GM20431 (cell line): Measurements from ENCODE around the gene CYP46A1.

Experiments used
- in situ Hi-C: fragments of 300-500 bp; cut with MseI, MboI; formaldehyde crosslinking; loops from one replicate; pipeline ENCODE4 v1.15.0; 2020; ENCODE audit warnings: low sequenced_read_pairs; ENCODE audit not compliant: unreplicated experiment

Gene CYP46A1

DNA sequence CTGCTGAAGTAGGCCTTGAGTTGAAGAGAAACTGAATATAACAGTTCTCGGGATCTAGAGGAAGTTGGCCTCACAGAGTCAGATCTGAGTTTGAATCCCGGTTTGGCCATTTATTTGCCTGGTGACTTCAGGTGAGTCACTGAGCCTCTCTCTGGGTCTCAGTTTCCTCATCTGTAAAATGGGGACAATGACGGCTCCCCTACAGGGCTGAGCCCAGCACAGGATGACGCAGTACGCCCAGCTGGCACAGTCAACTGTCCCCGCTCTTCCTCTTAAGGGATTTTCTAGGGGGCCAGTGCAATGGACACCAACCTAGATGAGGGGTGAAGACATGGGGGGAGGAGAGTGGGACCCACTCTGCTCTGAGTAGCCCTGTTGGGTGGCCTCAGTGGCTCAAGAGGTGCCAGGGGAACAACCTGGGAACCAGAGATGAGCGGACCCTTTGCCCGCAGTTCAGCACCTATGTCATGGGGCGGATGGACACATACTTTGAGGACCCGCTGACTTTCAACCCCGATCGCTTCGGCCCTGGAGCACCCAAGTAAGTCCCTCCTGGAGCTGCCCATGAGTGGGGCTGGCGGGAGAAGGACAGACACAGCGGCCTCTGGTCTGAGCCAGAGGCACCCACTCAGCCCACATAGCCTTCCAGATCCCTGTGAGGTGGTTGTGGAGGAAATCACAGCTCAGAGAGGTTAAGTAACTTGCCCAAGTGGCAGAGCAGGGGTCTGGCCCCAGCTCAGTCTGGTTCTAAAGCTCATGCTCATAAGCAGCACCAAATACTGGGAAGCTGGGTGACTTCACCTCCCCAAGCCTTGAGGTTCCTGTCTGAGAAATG is 41.1 kb downstream of the CYP46A1 start:
- in situ Hi-C loops: no loop called here

DNA sequence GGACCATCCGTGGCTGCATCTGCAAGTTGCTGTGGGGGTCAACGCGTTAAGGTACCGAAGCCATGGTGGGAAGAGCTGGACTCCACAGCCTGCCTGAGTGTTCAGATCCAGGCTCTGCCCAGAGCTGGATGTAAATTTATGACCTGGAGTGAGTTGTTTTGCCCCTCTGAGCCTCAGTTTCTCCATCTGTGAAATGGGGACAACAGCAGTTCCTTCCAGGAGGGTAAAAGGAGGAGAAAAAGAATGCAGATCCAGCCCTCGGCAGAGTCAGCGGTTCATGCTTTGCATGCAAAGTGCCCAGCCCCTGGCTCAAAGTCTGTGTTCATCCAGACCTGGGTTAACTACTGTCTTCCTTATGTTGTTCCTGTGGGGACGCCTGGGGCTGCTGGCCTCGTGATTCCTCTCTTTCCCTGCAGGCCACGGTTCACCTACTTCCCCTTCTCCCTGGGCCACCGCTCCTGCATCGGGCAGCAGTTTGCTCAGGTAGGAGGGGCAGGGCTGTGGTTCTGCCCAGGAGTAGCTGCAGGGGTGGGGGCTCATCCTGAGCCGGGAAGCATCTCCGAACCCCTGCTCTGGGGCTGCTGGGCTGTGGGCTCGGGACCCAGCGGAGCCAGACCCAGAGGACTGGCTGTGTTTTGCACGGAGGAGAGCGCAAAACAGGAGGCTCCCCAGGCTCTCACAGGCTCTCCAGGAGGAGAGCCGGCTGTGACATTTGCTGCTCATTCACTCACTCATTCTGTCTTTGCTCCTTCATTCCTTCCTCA is 41.9 kb downstream of the CYP46A1 start:
- in situ Hi-C loops: no loop called here

DNA sequence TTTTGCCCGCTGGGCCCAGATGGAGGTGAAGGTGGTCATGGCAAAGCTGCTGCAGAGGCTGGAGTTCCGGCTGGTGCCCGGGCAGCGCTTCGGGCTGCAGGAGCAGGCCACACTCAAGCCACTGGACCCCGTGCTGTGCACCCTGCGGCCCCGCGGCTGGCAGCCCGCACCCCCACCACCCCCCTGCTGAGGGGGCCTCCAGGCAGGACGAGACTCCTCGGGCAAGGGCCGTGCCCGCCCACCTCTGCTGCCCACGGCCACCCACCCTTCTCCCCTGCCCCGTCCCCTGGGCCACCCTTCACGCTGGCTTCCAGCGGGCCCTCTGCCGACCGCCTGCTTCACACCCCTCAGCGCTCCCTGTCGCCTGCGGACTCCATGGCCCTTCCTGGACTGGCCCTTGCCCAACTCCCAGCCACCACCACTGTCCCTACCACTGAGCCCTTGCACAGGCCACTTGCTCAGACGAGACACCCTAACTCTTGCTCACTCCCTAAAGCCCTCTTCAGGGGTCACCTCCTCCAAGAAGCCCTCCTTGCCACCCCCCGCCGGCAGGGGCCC is 42.5 kb downstream of the CYP46A1 start:
- in situ Hi-C loops: no loop called here

DNA sequence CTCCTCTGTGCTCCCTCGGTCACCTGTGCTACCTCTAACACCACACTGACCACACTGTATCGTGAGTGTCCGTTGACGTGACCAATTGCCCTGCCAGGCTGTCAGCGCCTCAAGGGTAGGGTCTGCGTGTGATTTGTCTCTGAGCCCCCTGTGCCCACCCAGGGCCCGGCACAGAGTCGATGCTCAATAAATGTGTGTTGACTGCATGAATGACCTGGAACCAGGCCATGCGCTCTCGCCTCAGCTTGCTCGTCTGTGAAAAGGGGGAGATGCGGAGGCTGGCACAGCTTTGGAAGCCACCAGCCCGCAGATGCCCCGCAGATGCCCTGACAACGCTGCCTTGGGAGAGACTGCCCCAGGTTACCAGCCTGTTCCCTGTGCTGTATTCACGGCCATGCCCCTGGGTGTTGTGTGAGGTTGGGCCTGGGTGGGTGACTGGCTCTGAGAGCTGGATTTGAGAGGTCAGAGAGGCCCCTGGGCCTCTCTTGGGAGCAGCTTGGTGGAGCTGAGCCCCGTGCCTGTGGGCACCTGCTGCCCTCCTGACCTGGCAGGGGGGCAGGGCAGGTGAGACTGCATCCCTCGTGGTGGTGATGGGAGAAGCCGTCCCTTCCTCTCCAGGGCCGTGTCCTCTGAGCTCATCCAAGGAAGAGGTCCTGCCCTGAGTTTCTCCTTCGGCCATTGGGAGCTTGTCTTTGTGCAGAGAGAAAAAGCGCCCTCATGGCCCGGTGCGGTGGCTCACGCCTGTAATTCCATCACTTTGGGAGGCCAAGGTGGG is 43.2 kb downstream of the CYP46A1 start:
- in situ Hi-C loops: no loop called here

DNA sequence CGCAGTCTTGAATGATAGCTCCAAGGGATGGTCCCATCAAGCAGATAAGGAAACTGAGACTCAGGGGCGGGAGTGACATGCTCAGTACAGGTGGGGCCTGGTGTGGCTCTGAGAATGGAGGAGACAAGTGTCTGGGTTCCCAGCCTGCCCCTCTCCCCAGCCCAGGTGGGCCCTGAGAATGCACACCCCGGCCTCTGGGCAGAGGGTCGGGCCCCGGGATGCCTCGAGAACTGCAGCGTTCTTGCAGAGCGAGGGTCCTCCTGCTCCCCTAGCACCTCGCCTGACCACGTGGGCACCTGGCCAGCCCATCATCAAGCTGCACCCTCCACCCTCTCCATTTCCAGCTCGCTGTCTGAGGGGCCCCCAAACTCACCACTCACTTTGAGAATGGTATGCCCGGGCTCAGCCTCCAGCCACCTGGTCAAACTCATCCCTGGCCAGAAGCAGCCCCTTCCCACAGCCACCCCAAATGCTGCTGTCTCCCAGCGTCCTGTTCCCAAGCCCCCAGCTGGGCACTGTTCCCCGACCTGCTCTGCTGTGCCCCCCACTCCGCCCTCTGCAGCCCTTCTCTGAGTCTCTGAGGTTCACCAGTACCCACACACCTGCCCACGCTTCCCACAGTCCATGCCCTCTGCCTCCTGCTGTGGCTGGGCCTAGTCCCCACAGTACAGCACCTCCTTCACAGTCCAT is 44.3 kb downstream of the CYP46A1 start:
- in situ Hi-C loops: no loop called here

DNA sequence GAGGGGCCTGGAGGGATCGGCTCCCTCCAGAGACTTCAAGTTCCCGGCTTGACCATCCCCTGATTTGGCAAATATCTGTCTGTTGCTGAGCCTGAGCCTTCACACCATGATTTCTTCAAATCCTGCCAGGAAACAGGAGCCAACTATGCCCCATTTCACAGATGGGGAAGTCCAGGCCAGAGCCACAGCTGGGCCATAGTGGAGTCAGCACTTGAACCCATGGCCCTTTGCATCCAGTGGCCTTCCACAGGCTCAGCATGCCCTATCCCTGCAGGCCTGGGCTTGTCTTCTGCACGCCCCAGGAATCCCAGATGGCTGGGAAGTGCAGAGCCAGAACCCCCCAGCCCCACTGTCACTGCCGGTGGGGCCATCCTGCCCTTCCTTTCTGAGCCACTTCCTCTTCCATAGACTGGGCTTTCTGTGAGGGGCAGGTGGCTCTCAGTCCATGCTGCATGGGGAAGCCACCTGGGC is 44.9 kb downstream of the CYP46A1 start:
- in situ Hi-C loops: no loop called here

DNA sequence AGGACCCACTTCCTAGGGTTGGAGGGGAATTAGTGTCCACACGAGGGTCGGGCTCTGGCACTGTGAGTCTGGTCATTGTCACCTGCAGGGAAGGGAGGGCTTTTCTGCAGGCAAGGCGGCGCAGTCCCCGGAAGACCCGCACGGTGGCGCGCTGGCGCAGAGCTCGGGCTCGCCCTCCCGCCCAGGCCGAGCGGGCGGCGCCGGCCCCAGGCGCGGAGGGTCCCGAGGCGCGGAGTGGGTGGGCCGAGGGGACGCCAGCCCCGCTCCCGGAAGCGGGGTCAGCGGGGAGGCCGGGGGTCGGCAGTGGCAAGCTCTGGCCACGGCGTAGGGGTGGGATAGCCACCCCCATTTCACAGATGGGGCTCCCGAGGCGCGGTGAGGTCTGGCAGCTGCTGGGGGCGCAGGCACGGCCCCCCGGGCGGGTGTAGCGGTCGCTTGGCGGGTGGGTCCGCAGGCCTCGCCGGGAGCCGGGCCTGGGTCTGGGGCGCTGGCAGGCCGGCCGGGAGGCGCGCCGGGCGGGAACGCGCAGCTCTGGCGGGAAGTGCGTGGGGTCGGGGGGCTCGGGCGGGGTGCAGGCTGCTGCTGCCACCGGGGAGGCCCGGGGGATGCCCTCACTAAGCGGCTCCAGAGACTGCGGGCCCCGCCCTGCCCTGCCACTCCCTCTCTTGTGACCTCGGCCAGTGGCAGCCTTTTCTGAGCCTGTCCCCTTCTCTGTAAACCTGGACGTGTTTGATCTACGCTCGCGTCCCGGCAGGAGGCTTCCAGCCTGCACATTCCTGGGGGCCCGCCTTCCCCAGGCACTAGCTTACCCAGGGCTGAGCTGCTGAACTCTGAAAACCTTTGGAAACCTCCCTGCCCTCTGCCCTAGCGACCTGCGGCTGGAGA is 46.1 kb downstream of the CYP46A1 start:
- in situ Hi-C loops: loop anchor here (10.0 kb wide), 1 partner anchor 155 kb away; no protein-coding TSS in a partner anchor

DNA sequence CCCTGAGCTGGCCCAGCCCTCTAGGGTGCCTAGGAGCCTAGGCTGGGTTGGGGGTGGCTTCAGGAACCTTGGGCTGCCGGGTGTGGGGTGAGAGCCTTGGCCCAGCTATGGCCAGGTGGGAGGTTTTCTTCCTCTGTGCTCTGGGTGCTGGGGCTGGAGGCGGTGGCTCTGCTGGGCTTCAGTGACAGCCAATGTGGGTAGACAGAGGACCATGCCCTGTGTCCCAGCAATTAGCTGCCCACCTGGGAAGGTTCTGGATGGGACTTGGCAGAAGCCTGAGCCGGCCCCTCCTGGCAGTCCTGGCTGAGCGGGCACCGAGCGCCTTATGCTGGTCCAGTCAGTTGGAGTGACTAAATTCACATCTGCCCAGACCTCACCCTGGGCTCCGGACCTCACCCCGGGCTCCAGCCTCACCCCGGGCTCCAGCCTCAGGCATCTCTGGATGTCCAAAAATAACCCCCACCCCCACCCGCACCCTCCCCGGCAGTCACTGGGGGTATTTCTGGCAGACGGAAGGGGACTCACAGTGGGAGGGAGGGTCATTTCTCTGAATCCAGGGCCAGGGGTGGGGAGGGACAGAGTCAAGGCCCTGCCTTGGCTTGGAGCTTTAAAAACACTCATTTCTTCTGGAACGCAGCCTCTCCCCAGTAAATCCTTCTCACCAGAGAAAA is 46.9 kb downstream of the CYP46A1 start:
- in situ Hi-C loops: loop anchor here (10.0 kb wide), 1 partner anchor 154 kb away; no protein-coding TSS in a partner anchor

DNA sequence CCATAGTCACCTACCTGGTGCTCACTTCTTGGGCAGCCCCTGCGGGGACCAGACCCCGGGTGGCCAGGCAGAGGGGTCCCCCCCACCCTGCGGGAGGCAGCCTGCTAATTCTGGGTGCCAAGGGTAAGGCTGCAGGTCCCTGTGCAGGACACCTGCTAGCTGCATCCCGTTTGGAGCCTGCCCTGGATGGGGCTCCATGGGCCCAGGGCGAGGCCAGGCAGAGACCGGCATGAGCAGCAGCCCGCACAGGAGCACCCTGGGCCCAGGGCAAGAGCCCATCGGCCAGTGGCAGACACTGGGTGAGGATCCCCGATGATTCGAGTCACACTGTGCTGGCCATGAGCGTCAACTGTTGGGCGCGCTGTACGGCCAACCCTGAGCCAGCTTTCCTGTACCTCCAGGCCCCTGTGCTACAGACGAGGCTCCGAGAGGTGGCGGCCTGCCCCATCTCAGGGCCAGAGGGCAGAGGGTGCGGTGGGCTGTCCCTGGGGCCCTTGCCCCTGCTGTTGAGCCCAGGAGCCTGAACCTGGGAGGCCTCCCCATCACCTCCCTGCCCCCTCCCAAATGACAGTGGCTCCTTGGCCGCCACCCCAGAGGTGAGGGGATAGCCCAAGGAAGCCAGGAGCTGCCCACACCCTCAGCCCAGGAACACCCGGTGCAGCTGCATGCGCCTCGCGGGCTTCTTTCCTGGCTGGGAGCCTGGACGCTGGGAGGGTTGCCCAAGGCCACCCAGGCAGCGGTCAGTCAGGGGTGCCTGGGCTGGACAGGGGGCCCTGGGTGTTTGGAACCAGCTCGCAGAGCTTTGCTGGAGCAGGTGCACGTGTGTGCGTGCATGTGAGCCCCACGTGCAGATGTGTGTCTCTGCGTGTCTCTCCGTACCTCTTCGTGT is 47.7 kb downstream of the CYP46A1 start:
- in situ Hi-C loops: loop anchor here (10.0 kb wide), 1 partner anchor 153 kb away; no protein-coding TSS in a partner anchor

DNA sequence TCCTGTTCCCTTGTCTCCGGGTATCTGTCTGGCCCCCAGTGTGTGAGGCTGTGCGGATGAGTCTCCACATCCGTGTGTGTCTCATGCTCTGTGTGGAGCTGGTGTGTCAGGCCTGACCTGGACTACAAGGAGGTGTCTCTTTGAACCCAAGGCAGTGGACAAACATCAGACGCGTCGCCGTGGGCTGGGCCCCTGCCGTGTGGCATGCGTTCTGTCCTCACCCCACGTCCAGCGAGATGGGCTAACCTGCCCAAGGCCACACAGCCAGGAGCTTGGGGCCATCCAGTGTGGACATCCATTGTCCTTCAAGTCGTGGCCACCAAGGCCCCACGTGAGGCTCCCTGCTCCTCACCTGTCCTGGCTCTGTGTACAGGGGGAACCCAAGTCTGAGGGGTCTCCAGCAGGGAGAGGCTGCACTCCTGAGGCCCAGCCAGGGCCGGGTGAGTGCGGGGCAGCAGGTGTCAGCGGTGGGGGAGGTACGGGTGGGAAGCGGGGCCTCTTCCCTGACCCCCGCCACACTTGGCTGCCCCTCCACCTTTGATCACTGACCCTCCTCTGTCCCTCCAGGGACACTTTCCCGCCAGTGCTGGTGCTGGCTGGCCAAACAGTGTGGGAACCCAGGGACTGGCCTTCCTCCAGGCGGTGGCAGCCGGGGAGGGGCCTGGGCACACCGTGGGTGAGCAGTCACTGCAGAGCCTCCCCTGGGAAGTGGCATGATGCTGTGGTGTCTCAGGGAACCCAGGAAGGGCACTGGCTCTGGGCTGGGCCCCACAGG is 48.5 kb downstream of the CYP46A1 start:
- in situ Hi-C loops: loop anchor here (10.0 kb wide), 1 partner anchor 152 kb away; no protein-coding TSS in a partner anchor

DNA sequence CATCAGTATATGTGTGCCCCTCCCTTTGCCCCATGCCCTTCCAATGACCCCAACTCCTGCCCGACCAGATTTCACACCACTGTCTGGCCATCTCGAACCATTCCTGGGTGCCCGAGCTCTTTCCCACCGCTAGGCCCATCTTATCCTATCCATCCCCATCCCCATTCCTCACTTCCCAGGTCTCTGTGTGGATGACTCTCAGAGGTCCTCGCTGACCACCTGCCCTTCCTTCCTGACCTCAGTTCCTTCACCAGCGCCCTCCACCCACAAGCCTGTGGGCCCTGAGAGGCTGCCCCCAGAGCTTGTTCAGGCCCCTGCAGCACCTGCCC is 49.1 kb downstream of the CYP46A1 start:
- in situ Hi-C loops: loop anchor here (10.0 kb wide), 1 partner anchor 152 kb away; no protein-coding TSS in a partner anchor

DNA sequence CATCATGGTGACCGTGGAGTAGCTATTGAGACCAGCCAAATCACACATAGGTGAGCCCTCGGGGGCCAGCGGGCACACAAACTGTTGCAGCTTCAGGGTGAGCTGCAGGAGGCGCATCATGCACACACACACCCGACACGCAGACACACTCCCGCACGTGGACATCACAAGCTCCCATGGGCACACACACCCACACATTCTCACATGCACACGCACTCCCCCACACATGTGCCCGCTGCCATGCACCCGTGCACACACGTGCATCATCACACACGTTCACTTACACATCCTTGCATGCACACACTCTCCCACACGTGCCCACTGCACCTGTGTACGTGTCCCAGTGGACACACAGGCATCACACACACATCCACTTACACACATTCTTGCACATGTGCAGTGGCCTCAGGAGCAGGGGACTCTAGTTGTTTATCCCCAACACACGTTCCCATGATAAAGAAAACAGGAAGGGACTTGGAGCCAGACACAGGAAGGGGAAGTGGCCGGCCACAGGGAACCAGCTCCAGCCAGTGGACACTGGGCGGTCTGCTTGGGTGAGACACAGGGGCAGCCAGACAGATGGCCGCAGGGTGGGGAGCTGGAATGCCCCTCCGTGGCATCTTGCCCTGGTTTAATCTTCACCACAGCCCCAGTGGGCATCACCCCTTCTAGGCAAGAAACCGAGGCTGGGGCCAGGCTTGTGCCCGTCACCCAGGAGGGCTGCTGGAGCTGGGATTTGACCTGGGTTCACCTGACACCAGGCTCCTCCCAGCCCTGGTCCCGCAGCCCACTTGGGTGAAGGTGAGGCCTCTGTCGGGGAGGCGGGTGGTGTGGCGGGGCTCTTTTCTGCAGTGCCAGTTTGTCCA is 49.7 kb downstream of the CYP46A1 start:
- in situ Hi-C loops: loop anchor here (10.0 kb wide), 1 partner anchor 151 kb away; no protein-coding TSS in a partner anchor

DNA sequence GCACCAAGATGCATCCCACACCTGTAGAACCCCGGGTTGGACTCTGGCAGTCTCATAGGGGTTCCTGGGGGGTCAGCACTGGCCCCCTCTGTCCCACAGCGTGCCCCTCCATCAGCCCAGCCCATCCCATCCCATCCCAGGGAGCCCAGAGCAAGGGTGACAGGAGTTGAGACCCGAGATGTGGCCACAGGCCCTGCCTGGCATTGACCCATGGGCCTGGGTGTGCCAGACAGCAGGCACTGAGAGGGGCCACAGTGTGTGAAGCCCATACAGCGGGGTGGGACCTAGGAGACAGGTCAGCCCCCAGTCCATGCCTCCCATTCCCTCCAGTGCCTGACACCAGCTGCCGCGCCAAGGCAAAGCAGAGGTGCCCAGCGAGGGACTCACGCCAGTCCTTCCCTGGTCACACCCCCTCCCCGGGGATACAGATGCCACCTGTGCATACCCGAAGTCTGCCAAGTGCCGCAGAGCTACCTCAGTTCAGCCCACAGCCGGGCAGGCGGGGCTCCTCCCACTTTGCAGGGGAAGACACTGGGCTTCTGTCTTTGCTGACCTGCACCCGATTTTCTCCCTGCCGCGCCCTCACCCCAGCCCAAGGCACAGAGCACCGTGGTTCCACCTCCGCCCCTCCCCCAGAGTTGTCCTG is 50.4 kb downstream of the CYP46A1 start:
- in situ Hi-C loops: loop anchor here (10.0 kb wide), 1 partner anchor 150 kb away; no protein-coding TSS in a partner anchor
